NCI-H2196 (cell line): ENCODE results near the gene NCOA7.
"Not testable (repeated sequence)": the region's sequence is repeated elsewhere in the genome, so short reads cannot be mapped to it uniquely, and the experiment has no call there.

ENCODE experiments used
- DNase-seq: peaks from one replicate; lab custom pipeline; 2025; ENCODE audit not compliant: unreplicated experiment; lab: John Stamatoyannopoulos, UW

NCOA7 gene

DNA sequence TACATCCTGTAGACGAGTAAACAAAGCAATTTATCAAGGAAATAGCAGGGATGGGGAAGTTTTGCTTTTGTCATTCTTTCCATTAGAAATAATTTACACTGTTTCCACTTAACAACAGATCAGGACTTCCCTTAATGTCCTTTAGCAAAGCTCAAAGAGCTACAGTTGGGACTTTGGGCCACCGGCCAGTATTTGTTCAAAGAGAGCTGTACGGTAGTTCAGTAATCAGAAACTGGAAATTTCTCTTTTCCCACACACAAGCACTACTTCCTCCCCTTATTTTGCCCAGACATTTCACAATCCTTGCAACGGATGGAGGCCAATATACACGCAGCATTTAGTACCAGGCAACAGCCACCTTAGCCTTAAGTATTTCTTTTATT, 153.7 kb downstream of the NCOA7 start:
- peak; percentile 76 for DNase-seq

GRCh38 chr6:125944896-125945295, 154.1 kb downstream of the NCOA7 start:
- no peak for DNase-seq

- DNase-seq, result no peak
Observed at GRCh38 chr6:125945378-125946141, 154.8 kb downstream of the NCOA7 start.

DNA sequence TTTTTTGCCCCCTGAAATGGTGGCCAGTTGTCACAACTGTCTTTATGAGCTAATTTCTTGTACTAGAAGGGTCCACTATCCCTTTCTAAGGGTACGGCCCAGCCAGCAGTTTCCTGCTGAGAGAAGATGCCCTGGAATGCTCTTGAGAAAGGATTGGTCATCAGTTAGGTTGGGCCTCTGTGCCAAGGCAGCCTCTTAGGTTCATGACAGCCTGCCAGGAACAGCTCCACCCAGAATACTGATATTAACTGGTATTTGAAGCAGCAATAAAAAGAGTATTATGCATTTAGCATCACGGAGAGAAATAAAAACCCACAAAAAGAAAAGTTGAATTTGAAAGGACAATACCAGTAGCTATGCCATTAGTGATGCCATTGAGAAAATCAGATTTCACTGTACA, 156.9 kb downstream of the NCOA7 start:
- DNase-seq, result peak; percentile 18

GRCh38 chr6:125948455-125948854, 157.7 kb downstream of the NCOA7 start:
- DNase-seq, result no peak

GRCh38 chr6:125949069-125949468, 158.3 kb downstream of the NCOA7 start:
- DNase-seq, result no peak

DNA sequence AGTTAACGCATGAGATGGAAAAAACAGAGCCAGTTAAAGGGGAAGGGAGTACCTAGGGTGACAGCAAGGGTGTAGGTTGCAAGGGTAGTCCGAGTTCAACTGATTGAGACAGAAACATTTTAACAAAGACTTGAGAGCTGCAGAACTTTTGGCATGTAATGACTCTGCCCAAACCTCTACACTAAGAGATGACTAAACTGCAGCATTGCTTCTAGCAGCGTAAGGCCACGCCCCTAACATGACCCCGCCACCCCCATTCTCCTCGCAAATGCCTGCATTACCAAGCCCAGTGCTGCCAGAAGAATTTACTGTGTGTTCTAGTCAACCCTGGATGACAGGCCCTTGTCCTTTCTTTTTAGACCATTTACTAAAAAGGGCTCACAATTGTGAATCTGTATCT, 159.5 kb downstream of the NCOA7 start:
- DNase-seq, result no peak

GRCh38 chr6:125950716-125951115, 160.0 kb downstream of the NCOA7 start:
- DNase-seq, result not testable (repeated sequence)

GRCh38 chr6:125951323-125951722, 160.6 kb downstream of the NCOA7 start:
- no peak for DNase-seq

- DNase-seq, result no peak
Observed at GRCh38 chr6:125952764-125953501, 162.2 kb downstream of the NCOA7 start.

DNA sequence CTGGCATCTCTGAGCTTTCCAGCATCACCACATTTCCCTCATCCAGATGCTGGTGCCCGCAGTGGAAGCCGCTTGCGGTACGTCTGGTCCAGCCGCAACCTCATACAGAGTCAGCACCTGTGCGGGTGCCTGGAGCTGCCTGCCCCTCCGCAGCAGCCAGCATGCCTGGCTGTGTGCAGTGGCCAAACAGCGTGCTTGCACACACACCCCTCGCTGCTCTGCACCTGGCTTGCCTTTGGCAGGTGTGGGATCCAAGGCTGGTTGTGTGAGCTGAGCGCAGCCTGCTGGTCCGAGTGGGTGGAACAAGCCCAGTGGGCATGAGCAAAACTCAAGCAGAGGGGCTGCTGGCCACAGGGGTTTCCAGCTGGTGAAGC, 162.7 kb downstream of the NCOA7 start:
- peak; percentile 33 for DNase-seq

DNA sequence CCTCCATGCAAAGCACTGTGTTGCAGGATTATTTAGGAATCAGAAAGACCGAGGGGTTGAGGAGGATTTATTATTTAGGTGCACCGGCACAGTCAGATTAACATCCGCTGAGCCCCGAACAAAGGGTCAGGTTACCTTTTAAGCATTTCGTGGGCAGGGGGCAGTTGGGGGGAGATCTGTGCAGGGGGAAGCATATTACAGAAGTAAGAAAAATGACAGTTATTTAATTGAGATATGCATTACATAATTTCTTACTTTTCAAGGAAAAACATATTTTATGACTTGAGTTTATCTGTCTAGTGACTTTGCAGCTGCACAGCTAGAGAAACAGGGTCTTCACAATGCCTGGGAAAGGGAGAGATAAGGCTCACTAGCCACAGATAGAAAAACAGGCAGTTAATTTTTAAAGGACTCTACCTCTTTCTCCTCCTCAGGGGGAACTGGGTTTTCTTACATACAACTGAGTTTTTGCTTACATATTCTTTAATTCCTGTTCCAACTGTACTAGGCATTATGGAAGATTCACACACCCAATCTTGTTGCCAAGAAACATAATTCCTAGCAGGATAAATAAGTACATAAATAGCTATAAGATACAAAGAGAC, 164.1 kb downstream of the NCOA7 start:
- DNase-seq, result no peak

DNA sequence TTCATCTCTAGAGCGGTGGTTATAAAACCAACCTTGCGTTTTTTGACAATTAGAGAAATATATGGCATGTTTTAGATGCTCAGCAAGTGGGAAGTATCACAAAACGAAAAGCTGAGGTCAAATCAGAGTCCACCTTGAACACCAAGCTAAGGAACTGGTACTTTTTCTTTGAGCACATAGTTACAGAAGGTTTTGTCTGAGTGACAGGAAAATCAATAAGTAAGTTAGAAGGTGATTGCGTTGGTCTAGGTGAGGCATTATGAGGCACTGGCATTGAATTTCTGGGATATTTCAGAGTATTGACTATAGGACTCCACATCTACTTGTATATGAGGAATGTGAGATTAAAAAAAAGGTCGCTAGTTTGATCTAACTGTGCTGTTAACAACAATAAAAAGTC, 165.2 kb downstream of the NCOA7 start:
- DNase-seq, result no peak

- DNase-seq, result peak; percentile 100
Observed at GRCh38 chr6:125956506-125957390, 166.0 kb downstream of the NCOA7 start, which contains the start of gene HINT3. Gene HINT3, plus strand, starts transcription at chr6:125956770. Its CDS starts 208 bp downstream, at chr6:125956978.

DNA sequence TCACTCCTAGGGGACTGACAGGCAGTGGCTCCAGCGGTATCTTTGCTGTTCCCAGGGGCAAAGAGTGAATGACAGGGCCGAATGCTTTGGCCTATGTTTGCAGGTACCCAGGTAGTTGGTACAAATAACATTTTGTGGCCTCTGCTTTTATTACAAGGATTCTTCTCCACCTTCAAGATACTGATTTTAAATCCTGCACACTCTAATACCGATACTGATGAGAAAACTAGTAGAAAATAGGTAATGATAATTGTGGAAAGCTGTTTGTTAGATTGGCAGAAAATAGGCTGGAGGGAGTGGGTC, 166.6 kb downstream of the NCOA7 start:
- DNase-seq, result no peak

- DNase-seq, result peak; percentile 7
Observed at GRCh38 chr6:125957845-125958244, 167.1 kb downstream of the NCOA7 start.

DNA sequence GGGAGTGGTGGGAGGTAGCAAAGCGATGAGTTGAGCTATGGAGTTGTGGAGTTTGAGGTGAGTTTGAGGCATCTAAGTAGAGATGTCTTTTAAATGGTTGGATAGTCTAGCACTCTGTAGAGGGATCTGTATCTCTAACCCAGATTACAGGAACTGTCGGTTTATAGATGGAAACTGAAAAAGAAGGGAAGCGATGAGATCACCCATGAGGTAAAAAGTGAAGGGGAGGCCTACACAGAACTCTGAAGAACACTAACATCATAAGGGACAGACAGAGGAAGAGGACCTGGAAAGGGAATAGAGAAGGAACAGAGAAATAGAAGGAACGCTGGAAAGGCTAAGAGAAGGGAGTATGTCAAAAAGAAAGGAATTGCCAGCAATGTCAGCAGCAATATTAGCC, 168.3 kb downstream of the NCOA7 start:
- DNase-seq, result no peak

GRCh38 chr6:125961117-125961516, 170.4 kb downstream of the NCOA7 start:
- DNase-seq, result no peak

DNA sequence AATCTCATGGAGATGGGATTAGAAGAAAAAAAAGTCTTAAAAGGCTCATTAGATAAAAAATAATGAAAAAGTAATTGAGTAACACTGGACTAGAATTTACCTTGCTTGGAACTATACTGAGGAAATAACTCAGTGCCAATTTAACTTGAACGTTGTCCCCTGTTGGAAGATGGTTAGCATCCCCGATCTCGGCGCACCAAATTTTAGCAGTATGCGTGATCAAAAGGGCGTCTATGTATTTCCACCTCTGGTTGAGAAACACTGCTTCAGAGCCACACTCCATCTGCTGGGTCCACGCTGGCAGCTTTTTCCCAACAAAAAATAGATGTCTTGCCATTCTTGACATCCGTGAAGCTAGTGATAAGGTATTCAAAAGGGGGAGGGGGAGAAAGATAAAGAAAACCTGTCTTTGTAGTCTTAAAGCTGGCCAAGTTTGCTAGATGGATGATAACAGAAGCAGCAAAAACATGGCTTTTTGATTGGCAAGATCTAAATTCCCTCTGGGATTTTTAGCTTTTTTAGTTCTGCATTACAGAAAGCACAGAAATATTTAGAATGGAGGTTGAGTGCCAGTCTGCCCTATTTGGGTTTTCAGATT, 172.2 kb downstream of the NCOA7 start:
- no peak for DNase-seq

GRCh38 chr6:125963817-125964216, 173.1 kb downstream of the NCOA7 start:
- DNase-seq, result no peak

DNA sequence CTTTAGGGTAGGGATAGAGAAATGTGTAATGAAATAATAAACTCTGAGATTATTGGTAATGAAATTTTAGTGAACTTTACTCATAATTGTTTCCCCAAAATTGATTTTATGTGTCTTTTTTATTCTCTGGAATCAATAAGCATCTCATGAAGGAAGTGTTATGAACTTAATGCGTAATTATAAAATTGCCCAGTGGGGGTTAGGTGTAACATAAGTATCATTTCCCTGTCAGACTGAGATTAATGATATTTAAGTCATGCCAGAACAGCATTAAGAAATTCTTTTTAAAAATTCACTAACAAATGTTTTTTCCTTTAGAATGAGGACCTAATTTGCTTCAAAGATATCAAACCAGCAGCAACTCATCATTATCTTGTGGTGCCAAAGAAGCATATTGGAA, 175.8 kb downstream of the NCOA7 start:
- no peak for DNase-seq
